Measurements from ENCODE around the gene OR8J1.

DNA sequence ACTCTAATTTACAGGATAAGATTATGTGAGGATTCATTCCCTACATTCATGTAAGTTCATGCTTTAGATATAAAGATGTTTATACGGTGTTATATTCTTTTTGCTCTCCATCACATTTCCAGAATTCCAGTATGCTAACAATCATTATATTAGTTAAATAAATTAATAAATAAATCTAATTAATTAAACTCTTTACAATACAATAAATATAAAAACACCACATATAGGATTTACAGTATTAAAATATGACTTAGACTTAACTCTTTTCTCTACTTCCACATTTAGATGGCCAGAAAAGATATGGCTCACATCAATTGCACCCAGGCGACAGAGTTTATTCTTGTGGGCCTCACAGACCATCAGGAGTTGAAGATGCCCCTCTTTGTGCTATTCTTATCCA, 21.2 kb downstream of the OR8J1 start, which contains the start of gene OR8U1:
- no peak for TF ChIP-seq CTCF (IDR thresholded peaks at IDR 0.05)
- no peak for TF ChIP-seq ZFX (IDR thresholded peaks at IDR 0.05; ENCODE audit: borderline replicate concordance)

Measured in 22Rv1 (cell line).